Nucleus accumbens (tissue), 56 donors: Measurements from ENCODE around the gene TBL1X.
A peak's percentile ranks its signal among the peaks of the same experiment; 100 is the strongest.
"Not testable (repeated sequence)": the region's sequence is repeated elsewhere in the genome, so short reads cannot be mapped to it uniquely, and the experiment has no call there.

ENCODE experiments used
- DNase-seq, 56 donors: peaks; one replicate each; lab custom pipeline; 2025; lab: John Stamatoyannopoulos, UW

The TBL1X gene

DNA sequence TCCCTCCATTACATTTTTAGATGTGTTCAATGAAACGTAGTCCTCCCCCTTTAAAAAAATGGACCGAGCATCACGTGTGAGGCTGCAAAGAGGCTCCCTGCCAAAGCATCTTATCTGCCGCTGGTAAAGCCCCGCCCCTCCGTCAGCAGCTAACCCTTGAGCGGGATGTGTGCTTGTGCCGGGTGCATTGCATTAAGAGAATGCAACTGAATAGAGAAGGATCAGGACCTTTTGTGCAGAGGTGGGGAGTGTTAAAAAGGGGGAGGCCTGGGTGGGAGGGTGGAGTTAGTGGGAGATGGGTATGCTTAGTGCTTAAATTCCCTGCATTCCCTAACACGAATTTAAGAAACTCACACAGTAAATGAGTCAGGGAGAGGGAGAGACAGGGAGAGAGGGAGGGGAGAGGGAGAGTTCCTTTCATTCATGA lies 66.0 kb downstream of the TBL1X start:
- peak in 41 of 56 donors; percentile 1 to 67 (median 22) for DNase-seq

- peak in 3 of 56 donors; percentile 2 to 28 (median 4) for DNase-seq
Observed at GRCh38 chrX:9532349-9532748, 67.5 kb downstream of the TBL1X start.

GRCh38 chrX:9533611-9534010 lies 68.8 kb downstream of the TBL1X start:
- DNase-seq, result no peak

DNA sequence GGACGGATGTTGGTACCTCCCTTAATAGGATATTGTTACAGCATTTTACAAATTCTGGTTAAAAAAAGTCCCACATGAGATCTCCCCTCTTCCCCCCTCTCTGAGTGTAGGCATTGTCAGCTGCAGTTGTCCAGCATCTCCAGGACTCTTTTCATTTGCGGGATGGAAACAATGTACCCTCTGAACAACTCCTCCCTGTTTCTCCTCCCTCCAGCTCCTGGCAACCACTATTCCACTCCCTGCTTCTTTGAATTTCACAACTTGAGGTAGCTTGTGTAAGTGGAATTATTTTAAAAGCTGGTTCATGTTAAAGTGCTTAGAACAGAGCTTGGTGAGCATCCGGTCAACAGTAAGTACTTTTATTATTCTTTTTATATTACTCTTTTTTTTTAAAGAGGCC lies 69.8 kb downstream of the TBL1X start:
- DNase-seq, result peak in 10 of 56 donors; percentile 0 to 15 (median 9)

- no peak for DNase-seq
Observed at GRCh38 chrX:9535101-9535500, 70.2 kb downstream of the TBL1X start.

GRCh38 chrX:9536156-9536555 lies 71.3 kb downstream of the TBL1X start:
- DNase-seq, result not testable (repeated sequence)

DNA sequence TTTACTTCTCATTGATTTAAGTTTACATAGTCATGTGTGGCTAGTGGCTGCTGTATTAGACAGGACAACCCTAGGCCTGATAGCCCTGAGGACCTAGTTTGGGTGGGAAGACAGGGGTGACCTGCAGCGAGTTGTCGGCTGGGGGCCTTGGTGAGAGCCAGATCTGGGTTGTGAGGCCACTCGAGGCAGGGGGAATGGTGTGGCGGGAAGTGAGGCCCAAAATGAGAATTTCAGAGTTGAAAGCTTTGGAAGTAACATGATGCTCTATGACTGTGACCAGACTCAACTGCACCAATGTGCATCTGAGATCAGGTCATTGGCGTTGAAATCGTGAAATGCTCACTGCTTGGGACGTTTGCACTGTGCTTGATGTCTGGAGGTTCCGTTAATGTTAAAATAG lies 72.9 kb downstream of the TBL1X start:
- DNase-seq, result no peak

DNA sequence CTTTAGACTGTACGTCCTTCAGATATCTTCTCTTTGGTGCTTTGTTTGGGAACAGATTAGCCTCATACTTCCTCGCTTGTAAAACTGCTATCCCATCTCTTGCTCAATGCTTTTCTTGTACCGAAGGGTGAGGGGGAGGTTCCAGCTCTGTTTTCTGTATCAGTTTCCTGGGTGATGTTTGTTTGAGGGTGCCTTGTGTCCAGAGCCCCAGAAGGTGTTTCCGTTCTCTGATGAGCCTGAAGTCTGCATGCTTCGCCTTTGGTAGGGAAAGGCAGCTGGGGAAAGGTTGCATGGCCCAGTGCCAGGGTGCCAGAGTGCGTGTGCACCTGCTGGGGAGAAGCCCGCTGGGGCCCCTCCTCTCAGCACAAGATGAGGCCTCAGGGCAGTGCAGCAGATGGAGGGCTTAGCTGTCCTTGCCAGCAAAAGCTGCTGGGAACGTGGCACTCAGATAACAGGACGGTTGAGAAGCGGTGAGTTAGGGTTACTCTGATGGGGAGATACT lies 73.7 kb downstream of the TBL1X start:
- no peak for DNase-seq

- DNase-seq, result no peak
Observed at GRCh38 chrX:9539605-9540387, 74.9 kb downstream of the TBL1X start.

GRCh38 chrX:9542106-9542760 lies 77.4 kb downstream of the TBL1X start:
- DNase-seq, result no peak

DNA sequence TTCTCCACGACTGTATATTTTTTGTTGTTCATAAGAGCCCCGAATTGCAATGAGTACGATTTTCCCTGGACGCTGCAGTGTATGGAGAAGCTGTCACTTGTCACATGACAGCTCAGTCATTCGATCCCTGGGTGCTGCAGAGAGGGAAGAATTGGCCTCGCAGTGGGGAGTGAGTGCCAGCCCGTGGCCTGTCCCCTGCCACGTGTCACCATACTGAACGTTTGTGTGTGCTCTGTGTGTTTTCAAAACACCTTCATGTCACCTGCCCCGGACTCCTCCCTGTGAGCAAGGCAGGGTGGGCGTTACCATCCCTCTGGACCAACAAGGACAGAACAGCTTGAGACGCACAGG lies 77.9 kb downstream of the TBL1X start:
- peak in 5 of 56 donors; percentile 2 to 53 (median 21) for DNase-seq

- no peak for DNase-seq
Observed at GRCh38 chrX:9555354-9555753, 90.5 kb downstream of the TBL1X start.

GRCh38 chrX:9557091-9557490 lies 92.2 kb downstream of the TBL1X start:
- DNase-seq, result no peak

DNA sequence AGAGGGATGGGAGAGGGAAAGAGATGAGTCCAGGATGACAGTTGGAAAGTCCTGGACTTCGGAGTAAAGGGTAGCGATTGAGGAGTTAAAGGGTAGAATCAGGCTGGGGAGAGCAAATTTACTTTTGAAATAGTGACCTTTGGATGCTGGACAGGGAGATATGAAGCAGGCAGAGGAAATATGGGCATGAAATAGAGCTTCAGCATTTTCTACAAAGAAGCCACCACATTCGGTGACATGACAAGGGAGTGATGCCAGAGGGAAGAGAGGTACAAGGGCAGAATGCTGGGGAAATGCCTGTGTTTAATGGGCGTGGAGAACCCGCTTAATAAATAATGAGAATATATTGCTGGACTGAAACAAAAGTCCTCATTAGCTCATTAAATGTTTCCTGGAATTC lies 92.7 kb downstream of the TBL1X start:
- DNase-seq, result no peak

DNA sequence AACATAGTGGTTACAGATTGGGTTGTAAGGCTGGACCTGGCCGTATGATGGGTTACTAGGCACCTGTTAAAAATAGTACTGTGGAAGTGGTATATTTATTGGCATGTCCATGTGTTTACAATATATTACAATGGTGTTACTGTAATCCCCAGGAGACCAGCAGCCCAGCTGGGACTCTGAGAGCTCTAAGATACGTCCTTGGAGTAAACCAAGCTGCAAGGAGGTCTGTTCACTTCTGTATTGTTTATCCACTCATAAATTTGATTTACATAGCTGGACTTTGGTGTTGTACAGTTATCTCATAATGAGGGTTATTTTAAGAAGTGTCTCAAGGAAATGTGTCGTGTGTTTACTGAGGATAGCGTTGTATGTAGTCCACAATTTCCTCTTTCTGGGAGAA lies 93.8 kb downstream of the TBL1X start:
- DNase-seq, result no peak

- DNase-seq, result peak in 12 of 56 donors; percentile 3 to 39 (median 19)
Observed at GRCh38 chrX:9560219-9560618, 95.4 kb downstream of the TBL1X start.

DNA sequence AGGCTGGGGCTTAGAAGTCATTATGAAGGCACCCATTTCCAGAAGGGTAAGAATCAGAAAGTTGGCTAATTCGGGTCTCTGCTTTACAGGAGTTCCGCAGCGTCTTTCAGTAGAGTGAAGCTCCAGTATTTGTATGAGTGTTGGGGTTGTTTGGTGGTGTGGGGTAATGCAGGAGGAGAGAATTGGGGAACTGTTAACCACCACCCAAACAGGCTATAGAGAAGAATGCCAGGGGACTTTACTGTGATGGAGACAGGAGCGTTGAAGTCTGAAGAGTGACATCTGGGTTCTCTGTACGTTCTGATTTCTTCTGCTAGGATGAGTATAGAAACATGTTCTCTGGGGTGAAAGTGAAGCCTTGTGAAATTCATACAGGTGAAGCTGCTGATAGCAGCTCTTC lies 96.3 kb downstream of the TBL1X start:
- no peak for DNase-seq

- no peak for DNase-seq
Observed at GRCh38 chrX:9562851-9563250, 98.0 kb downstream of the TBL1X start.

DNA sequence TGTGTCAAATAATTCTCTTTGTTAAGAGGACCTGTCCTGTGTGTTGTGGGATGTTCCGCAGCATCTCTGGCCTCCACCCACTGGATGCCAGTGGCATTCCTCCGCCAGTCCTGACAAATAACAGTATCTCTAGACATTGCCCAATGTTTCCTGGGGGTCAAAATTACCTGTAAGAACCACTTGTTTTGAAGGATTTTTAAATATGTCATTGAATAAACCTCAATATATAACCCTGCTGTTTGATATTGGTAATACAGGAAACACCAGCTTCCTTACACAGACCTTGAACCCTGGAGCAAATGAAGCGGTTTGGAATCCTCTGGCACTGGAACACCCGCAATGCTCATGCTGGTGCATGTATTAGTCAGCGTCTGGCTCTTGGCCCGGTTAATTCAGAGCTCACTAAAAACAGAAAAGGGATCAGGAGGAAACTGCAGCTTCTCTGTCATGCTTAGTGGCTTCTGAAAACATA lies 101.3 kb downstream of the TBL1X start:
- DNase-seq, result peak in 24 of 56 donors; percentile 0 to 63 (median 16)

DNA sequence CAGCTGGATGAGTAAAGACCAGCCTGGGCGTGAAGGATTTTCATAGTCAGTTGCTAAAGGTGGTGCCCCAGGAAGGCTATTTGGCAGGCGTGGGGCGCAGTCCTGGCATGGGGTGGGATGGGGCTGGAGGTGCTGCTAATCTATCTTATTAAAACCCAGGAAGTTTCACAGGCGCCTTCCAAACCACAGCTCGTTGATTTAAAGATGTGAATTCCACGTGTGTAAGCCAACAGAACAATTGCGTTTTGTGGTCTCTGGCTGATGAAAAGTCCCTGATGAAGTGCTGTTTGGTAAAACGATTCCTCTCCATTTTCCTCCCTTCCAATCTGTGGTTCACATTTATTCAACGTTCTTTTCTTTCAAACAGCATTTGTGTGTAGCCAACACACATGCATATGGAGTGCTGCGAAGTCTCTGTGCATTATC lies 105.0 kb downstream of the TBL1X start:
- DNase-seq, result no peak

DNA sequence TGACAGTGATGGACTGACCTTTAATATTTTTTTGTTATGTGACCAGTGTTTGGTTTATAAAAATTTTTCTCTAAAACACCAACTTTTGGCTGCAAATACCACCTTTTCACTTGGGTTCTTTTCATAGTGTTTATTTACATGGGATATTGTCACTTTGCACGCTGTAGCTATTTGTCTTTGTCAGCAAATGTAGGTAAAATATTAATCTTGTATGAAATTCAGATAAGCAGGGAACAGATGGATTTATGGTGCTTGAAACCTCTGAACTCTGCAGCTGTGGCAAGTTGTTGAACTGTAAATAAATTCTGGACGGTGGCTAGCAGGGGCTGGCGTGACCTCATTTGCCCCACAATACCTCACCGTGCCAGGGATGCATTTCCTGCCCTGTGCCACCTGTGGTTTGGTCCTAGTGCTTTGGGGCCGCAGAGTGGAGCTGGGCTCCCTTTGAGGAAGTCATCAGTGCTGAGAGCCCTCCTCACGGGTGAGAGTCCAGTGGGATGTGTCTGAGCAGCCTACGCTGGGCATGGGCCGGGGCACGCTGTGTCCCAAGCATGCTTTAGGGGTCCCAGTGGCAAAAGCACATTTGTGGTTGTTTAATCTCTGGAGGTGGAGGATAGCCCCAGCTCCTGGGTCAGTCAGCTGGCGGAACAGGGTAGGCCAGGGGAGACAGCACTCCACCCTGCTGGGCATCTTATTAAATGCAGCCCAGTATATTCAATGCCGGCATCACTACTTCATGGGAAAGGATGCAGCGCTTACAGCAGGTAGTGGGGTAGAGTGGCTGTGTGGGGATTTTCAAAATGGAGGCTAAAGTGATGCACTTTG lies 108.6 kb downstream of the TBL1X start:
- DNase-seq, result no peak
